HG03378 (cell line): ENCODE results near the gene GPR152.
"Not testable (repeated sequence)": the region's sequence is repeated elsewhere in the genome, so short reads cannot be mapped to it uniquely, and the experiment has no call there.

ENCODE experiments used
- ATAC-seq: cut with Tn5 transposase; IDR thresholded peaks from one replicate; pipeline ENCODE4 v1.9.1; 2021; ENCODE audit warnings: mild to moderate bottlenecking, moderate library complexity; ENCODE audit not compliant: unreplicated experiment

Gene GPR152

DNA sequence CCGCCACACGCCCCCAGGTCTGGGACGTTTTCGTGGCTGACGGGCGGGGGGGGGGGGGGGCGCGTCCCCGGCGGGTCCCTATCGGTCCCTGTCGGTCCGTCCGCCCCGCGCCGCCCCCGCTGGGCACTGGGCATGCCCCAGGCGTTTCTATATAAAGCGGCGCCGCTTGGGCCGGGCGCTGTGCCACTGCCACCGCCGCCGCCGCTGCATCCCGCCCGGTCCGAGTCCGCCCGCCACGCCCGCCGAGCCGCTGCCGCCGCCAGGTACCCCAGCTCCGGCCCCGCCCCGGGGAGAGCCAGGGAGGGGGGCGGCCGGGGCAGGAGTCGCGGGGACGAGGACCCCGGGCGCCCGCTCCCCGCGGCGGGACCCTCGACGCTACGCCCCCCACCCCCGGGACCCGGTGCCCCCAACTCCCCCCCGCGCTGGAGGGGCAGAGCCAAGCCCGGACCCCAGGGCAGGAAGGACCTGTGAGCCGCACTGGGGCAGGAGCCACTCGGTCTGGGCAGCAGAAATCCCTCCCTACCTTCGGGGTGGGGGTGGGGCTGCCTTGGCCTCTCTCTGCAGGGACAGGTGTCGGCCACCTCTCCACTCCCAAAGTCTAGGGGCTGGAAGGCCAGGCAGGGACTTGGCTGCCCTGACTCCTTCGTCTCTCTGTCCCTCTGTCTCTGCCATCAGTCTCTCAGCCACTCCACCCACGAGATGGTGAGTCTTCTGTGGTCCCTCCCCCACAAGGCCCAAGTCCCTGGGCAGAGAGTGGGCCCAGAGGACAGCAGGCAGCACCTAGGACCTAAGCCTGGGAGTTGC is 36.8 kb downstream of the GPR152 start, which contains the start of gene CARNS1:
Gene CARNS1 (plus strand): TSS at position 178 of the 804 bp plus-strand sequence. CDS start 522 bp downstream, at position 700.
- no peak for ATAC-seq

DNA sequence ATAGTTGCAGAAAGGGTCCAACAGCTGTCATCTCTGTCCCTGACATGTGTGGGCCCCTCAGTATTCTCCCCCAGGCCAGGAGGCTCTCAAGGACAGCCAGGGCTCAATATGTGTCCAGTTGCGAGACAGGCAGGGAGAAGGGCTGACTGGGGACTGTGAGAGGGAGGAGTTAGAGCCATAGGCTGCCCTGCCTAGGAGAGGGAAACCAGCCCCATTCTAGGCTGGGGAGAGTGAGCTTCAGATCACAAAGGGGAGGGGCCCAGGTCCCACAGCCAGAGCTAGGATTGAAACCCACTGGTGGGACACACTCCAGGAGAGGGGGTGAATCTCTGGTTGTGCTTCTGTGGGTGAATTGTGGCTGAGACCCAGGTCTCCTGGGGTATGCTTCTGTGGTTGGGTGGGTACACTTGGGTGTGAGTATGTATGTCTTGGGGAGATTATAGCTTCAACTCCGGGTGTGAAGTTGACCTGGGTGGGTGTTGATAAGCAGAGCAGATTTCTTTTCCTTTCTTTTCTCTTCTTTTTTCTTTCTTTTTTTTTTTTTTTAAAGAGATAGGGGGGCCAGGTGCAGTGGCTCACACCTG is 39.2 kb downstream of the GPR152 start:
- no peak for ATAC-seq

DNA sequence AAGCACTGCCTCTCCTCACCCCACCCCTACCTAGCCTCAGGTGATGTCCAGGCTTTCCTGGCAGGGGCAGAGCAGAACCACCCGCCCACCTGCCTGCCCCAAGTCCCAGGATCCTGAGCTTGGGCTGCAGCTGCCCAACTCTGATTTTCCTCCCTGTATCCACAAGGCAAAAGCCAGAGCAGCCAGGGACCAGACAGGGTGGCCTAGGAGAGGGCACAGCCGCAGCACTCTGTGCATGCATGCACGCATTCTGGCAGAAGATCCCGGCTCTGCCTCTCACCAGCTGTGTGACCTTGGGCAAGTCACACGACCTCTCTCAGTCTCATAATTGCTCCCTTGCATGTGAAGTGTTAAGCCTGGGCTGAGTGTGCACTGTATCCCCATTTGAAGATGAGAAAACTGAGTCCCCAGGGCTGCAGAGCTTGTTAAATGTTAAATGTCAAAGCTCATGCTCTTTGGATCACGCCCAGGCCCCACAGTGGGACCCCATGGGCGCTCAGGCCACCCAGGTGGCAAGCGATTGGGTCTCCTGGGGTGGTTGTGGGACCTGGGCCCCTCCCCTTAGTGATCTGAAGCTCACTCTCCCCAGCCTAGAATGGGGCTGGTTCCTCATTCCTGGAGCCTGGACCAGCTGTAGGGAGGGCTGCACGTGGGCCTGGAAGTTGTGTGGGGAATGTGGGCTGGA is 39.9 kb downstream of the GPR152 start:
- ATAC-seq, result no peak

DNA sequence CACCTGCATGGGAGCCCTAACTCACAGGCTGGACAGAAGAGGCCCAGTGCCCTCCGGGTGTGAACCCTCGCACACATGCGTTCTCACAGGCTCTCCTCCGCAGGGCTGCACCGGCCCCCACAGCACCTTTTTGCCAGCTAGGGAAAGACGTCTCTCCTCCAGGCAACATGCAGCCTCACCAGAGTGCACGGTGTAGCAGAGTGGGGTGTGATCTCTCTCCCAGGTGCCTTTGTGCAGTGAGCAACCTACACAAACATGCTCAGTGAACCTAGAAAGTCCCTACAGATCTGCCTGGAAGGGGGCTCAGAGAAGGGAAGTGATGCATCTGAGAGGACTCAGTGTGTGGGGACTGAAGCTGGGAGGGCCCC is 40.8 kb downstream of the GPR152 start:
- ATAC-seq, result no peak

DNA sequence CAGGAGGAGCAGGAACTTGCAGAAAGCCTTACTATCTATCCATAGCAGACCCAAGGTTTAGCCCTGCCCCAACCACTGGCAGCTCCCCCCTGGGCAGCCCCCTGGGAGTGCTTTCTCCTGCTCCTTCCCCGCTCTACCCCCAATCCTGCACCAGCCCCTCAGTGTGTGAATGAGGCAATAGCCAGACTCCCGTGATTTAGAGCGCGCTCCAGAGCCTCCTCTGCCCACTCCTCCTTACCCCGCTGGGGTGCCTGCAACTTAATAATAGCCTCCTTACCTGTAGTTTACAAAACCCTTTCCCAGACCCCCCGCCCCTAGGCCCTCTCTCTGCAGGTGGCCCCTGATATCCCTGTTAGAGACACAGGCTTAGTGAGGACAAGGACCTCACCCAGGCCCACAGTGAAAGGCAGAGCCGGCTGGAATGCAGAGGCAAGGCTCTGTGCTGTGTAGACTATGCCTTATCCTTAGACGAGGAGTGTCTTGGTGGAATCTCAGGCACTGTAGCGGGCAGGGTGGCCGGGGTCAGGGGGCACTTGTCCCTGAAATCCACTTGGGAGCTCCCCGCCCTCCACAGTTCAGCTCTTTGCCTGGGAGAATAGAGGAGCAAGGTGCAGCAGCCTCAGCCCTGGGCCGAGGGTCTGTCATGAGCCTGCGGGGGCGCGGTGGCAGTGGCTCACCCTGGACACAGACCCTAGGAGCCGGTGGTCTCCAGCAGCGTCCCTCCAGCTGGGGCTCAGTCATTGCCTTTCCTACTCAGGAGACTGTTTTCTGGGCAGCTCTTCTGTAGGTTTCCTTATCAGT is 41.3 kb downstream of the GPR152 start:
- no peak for ATAC-seq

DNA sequence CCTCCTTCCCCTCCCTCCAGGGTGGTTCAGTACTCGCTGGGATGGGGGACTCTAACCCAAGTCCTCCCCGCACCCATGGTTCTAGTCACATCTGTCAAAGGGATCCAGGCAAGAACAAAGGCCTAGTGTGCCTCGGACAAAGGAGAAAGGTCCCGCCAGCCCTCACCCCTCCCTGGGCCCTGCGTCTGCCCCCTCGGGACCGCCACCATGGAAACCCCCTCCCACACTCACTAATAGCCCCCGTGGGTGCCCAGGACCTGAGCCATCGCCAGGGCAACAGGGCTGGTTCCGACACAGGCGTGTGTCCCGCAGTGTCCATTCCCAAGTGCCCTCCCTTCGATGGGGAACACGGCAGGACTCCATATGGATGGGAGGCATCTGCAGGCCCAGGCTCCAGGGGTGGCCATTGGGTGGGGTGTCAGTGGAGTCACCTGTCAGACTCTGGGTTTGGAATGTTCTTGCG is 42.1 kb downstream of the GPR152 start:
- no peak for ATAC-seq

DNA sequence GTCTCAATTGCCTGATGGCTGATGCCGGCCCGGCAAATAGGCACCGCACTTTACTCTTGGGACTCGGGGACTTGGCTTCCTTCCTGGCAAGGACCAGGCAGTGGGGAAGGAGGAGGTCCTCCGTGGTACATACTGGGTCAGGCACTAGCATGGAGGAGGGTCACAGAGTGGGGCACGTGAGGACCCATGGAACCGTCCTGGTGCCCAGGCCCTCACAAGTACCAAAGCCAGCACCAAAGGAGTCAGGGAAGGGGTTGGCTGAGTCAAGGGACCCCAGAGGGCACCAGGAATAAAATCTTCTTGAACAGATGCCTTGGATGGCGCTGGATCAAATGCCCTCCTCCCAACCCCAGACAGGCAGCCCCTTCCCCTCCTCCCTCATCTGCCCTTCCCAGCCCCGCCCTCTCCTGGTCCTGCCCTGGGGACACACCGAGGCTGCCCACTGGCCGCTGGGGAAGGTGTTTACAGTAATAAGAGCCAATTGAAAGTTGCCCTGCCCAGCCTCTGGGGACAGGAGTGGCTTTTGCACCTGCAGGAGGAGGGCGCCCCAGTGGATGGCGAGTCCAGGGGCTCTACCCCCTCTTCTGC is 42.7 kb downstream of the GPR152 start:
- ATAC-seq, result no peak

DNA sequence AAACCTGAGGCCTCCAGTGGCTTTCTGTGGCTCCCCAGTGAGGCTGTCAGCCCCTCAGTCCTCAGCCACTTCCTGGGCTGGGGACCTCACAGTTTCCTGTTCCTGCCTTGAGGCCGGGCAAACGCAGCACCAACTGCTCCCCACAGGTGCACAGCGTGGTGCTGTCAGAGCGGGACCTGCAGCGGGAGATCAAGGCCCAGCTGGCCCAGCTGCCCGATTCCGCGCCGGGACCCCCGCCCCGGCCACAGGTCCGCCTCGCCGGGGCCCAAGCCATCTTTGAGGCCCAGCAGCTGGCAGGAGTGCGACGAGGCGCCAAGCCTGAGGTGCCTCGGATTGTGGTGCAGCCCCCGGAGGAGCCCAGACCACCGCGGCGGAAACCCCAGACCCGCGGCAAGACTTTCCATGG is 43.3 kb downstream of the GPR152 start:
- ATAC-seq, result no peak

DNA sequence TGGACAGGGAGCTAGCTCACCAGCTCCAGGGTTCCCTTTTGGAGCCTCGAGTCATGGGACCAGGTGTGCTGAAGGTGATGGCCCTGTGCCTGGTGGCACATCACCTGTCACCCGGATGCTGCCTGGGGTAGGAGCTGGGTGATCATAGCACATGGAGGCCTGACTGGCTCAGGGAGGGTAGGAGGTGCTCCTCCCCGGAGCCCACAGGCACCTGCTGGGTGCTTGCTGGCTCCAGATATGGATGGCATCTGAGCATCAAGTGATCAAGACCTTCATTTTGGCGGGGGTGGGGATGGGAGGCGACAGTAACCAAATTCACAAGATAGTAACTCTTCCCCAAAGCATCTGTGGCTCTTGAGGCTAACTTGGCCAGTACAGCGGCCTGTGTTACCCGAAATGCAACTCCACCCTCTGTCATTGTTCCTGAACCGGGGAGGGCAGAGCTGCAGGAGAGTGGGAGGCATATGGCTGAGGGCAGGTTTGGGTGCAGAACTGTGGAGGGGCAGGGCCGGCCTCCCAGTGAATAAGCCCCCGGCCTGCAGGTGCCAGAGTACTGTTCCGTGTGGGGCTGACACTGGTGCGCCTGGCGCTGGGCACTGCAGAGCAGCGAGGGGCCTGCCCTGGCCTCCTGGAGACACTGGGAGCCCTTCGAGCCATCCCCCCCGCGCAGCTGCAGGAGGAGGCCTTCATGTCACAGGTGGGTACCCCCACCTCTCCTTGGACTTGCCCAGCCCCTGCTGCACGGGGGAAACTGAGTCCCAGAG is 43.9 kb downstream of the GPR152 start:
- ATAC-seq, result no peak

DNA sequence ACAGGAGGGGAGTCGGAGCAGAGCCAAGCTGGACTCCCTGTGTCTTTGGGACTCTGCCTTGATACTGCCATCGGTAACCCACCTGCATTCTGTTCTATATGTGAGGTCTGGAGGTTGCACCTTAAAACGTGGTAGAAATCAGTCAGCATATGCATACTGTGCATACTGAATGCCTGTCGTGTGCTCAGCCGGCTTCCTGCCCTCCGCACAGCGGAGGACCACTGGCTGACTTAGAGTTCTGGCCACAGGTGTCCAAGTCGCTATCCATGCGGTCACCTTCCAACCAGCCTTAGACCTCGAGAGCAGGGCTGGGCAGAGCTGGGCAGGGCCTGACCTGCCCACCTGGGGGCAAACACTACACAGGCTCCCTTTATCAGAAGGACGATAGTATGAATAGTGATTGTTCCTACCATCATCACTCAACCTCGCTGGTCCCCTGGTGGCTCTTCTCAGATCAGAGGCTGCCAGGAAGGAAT is 44.8 kb downstream of the GPR152 start:
- ATAC-seq, result no peak

DNA sequence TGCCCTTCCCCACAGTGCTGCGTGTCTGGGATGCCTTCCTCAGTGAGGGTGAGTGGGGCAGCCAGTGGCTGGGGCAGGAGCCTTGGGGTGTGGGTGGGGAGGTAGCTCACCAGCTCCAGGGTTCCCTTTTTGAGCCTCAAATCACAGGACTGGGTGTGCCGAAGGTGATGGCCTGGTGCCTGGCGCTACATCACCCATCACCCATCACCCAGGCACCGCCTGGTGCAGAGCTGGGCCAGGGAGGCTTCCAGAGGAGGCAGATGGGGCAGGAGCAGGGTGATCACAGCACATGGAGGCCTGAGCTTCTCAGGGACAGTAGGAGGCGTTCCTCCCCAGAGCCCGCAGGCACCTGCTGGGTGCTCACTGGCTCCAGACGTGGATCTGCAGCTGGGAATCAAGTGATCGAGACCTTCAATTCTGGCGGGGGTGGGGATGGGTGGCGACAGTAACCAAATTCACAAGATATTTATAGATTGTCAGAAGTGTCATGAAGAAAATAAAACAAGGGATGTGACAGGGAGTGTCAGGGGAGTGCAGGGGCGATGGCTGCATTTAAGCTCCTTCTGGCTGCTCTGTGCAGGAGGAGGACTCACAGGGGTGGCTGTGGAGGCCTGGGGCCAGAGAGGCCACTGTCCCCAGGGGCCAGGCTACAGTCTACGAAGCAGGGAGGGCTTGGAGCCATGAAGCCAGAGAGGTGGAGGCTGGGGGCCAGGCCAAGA is 45.4 kb downstream of the GPR152 start:
- ATAC-seq, result no peak

DNA sequence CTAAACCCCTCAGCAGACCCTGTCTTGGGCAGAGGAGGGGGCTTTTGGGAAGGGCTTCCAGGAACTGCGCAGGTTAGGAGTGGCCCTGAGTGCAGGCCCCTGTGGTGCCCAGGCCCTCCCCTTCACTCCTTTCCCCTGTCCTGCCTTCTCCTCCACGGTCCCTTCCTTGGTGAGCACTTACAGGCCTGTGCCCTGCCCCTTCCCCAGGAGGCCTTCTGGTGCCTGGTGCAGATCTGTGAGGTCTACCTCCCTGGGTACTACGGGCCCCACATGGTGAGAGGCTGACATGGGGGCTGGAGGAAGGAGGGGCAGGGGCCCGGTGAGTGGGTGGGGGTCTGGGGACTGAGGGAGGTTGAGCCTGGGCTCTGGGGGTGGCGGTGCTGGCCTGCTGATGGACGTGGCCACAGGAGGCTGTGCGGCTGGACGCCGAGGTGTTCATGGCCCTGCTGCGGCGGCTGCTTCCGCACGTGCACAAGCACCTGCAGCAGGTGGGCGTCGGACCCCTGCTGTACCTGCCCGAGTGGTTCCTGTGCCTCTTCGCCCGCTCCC is 46.0 kb downstream of the GPR152 start:
- ATAC-seq, result no peak

DNA sequence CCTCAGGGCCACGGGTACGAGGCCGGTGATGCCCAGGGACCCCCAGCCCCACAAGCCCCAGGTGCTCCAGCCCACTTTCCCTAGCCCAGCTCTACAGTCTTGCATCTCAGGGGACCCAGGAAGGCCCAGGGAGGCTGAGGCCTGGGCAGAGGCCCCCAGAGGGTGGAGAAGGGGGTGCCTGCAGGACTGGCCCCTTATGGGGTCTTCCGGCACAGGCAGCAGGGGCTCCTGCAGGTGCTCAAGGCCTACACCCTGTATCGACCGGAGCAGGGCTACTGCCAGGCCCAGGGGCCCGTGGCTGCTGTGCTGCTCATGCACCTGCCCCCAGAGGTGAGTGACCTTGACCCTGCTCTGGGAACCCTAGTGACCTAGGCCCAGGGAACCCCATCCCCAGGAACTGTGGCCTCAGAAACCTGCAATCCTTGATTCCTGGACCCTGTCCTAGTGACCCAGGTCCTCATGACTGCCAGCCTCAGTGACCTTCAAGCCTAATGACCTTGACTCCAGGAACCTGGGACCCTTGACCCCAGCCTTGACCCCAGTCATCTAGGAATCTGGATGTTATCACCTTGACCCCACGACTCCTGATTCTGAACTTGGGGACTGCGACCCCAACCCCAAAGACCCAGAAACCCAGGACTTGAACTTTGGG is 46.7 kb downstream of the GPR152 start:
- no peak for ATAC-seq

DNA sequence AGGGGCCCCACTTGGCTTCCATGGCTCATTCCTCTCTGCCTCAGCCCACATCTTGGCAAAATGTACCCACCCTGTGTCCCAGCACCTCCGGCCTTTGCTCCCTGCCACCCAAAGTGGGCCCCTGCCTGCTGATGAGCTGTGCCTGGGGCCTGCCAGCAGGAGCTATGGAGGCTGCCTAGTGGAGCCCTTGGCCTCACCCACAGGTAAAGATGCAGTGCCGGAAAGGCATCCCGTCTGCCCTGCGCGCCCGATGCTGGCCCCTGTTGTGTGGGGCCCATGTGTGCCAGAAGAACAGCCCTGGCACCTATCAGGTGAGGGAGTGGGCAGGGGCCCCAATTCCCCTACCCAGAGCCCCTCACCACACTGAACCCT is 47.3 kb downstream of the GPR152 start:
- no peak for ATAC-seq

DNA sequence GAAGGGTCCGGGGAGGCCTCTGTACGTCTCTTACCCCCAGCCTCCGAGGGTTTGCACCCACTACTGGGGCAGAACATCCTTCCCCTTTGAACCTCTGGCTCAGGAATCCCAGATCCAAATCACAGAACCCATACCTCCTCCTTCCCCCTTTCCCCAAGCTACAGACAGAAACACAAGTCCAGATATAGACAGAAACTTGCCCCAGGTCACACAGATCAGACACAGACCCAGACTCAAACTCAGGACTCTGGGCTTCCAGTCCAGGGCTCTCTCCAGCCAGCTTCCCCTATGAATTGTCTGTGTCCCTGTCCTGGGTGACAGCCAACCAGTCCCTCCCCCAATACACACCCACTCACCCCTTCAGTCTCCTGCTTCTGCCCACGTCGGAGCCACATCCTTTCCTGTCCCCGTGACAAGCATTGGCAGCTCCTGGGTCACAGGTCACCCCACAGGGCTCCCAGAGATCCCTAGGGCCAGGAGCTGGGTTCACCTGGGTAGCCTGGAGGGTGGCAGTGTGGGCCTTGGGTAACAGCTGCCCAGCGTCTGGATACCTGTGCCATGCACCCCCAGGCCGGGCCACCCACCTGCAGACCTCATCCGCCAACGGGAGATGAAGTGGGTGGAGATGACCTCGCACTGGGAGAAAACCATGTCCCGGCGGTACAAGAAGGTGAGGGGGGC is 47.9 kb downstream of the GPR152 start:
- ATAC-seq, result no peak

DNA sequence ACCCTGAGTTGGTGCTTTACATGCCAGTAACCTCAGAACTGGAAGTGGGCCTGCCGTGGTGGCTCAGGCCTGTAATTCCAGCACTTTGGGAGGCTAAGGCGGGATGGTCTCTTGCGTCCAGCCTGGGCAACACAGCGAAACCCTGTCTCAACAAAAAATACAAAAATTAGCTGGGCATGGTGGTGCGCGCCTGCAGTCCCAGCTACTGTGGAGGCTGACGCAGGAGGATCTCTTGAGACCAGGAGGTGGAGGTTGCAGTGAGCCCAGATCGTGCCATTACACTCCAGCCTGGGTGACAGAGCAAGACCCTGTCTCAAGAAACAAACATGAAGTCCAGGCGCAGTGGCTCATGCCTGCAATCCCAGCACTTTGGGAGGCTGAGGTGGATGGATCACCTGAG is 49.4 kb downstream of the GPR152 start:
- not testable (repeated sequence) for ATAC-seq

DNA sequence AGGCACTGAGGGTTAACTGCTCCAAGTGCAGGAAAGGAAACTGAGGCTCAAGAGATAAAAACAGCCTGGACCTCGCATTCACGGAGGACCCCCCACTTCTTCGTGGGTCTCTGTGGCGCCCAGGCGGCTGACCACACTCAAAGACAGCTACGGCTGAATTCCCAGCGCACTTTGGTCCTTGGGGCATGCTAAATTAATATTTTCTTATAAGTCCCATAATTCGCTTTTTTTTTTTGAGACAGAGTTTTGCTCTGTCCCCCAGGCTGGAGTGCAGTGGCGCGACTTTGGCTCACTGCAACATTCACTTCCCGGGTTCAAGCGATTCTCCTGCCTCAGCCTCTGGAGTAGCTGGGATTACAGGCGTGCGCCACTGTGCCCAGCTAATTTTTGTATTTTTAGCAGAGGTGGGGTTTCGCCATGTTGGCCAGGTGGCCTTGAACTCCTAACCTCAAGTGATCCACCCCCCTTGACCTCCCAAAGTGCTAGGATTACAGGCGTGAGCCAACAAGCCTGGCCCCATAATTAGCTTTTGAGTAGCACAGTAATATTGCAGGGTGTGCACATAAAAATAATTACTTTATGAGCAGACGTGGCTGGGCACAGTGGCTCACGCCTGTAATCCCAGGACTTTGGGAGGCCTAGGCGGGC is 50.2 kb downstream of the GPR152 start:
- not testable (repeated sequence) for ATAC-seq
